ENCODE data around the gene PRKAB1.

DNA sequence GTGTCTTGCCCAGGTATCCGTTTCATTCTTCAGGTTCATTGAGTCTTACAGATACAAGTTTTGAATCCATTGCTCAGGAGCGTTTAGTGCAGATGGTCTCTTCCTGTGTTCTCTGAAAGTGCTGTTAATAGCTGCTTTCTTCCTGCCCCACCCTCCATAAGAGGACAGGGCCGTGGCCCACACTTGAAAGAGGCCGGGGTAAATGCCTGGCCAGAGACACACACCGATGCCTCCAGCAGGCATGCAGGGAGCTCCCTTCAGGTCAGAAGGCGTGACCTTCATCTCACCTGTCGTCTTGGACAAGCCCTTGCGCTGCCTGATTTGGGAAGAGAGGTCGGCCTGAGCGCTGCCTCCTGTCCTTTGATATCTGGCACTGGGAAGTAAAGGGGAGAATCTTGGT lies 11.6 kb downstream of the PRKAB1 start:
- TF ChIP-seq, protein P1, sequence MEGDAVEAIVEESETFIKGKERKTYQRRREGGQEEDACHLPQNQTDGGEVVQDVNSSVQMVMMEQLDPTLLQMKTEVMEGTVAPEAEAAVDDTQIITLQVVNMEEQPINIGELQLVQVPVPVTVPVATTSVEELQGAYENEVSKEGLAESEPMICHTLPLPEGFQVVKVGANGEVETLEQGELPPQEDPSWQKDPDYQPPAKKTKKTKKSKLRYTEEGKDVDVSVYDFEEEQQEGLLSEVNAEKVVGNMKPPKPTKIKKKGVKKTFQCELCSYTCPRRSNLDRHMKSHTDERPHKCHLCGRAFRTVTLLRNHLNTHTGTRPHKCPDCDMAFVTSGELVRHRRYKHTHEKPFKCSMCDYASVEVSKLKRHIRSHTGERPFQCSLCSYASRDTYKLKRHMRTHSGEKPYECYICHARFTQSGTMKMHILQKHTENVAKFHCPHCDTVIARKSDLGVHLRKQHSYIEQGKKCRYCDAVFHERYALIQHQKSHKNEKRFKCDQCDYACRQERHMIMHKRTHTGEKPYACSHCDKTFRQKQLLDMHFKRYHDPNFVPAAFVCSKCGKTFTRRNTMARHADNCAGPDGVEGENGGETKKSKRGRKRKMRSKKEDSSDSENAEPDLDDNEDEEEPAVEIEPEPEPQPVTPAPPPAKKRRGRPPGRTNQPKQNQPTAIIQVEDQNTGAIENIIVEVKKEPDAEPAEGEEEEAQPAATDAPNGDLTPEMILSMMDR (conservative IDR thresholded peaks at IDR 0.05; ENCODE audit: low read depth, low read length) = no peak
- no peak for TF ChIP-seq EZH2 (IDR thresholded peaks at IDR 0.05; ENCODE audit: low read length, unreplicated experiment)
- TF ChIP-seq EZH2phosphoT487 (IDR thresholded peaks at IDR 0.05; ENCODE audit: borderline replicate concordance, low read length) = no peak

Measured in PC-3 (cell line).